ENCODE results near the gene HECTD4.

The HECTD4 gene

DNA sequence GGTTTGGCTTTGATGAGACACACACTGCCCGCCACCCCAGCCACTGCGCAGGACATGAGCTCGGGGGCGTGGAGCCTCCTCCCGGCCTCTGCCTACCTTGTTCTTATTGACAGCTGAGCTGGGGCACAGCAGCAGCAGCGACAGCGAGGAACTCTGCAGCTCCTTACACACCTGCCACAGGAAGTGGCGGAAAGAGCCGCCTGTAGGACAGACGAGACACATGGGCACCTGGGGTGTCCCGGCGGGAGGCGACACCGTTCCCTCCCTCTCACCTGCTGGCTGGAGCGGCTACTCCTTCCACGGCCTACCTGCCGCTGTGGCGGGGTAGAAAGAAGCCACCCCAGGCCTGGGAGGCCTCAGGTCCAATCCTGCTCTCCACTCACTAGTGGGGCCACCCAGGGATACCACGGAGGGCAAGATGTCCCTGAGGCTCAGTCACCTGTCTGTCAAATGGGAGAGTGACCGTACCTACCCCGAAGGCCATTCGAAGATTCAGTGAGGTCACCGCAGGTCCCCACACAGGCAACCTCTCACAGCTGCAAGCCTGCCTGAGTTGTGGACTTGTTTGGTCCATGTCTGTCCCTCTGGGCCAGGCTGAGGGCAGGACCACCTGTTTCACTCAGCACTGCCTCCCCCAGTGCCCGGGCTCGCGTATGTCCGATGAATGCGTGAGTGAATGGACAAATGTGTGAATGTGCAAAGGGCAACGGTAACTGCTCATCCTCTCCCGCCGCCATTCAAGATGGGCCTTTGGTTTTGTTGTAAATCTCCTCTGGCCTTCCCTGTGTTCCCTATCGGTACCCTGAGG, 214.3 kb downstream of the HECTD4 start:
- no peaks in the 10 kb centered on the region for H3K27me3 ChIP-seq (ENCODE audit: insufficient read depth, low read length, poor library complexity, severe bottlenecking)
- no peak overlapping the region for H3K4me2 ChIP-seq (ENCODE audit: low read depth, low read length, poor library complexity, severe bottlenecking)
- H3K79me2 ChIP-seq (ENCODE audit: insufficient read depth, low read length) = no peaks in the 10 kb centered on the region
- no peaks in the 10 kb centered on the region for H3K9me2 ChIP-seq (replicated peaks; ENCODE audit: low read depth, low read length)
- H3F3A ChIP-seq (ENCODE audit: low read depth) = no peaks in the 10 kb centered on the region
- H3K9me3 ChIP-seq (ENCODE audit: insufficient read depth, low read depth, low read length) = no peaks in the 10 kb centered on the region
- H3K36me3 ChIP-seq (ENCODE audit: insufficient read depth, low read length) = peaks cover 15% of the 10 kb centered on the region; the same call in 1 of the 2 replicates
- no peaks in the 10 kb centered on the region for H4K20me1 ChIP-seq (ENCODE audit: insufficient read depth, low read length, poor library complexity, severe bottlenecking)
- H3K4me3 ChIP-seq (ENCODE audit: low read length, poor library complexity, severe bottlenecking) = no peak overlapping the region
- TF ChIP-seq, protein P1, sequence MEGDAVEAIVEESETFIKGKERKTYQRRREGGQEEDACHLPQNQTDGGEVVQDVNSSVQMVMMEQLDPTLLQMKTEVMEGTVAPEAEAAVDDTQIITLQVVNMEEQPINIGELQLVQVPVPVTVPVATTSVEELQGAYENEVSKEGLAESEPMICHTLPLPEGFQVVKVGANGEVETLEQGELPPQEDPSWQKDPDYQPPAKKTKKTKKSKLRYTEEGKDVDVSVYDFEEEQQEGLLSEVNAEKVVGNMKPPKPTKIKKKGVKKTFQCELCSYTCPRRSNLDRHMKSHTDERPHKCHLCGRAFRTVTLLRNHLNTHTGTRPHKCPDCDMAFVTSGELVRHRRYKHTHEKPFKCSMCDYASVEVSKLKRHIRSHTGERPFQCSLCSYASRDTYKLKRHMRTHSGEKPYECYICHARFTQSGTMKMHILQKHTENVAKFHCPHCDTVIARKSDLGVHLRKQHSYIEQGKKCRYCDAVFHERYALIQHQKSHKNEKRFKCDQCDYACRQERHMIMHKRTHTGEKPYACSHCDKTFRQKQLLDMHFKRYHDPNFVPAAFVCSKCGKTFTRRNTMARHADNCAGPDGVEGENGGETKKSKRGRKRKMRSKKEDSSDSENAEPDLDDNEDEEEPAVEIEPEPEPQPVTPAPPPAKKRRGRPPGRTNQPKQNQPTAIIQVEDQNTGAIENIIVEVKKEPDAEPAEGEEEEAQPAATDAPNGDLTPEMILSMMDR (conservative IDR thresholded peaks at IDR 0.05; ENCODE audit: low read length) = no peak
- TF ChIP-seq EZH2phosphoT487 (IDR thresholded peaks at IDR 0.05; ENCODE audit: borderline replicate concordance) = no peak
- no peak overlapping the region for H3K9ac ChIP-seq (ENCODE audit: low read depth, low read length, poor library complexity, severe bottlenecking)
- no peak overlapping the region for H2AFZ ChIP-seq (ENCODE audit: low read length)
- H3K4me1 ChIP-seq (ENCODE audit: insufficient read depth, low read length, poor library complexity, severe bottlenecking) = no peaks in the 10 kb centered on the region

DNA sequence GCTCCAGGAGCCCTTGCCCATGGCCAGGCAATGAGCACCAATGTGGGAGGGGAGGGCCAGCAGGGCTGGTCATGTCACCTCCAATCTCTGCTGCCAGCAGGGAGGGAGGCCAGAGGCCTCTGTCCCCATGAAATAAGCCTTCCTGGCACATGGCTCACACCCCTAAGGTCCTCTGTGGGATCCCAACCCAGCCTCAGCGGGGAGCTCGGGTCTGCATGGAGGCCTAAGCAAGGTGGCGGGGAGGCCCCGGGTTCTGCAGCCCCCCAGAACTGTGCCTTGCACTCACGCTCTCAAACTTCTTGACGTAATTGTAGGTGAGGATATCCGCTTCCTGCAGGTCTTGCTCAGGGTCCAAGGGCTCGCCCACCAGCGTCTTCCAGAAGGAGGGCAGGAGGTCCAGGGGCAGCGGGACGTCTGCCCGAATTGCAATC, 215.2 kb downstream of the HECTD4 start:
- Histone ChIP-seq H3K9me3 (ENCODE audit: insufficient read depth, low read depth, low read length) (no peaks in the 10 kb centered on the region), H3F3A (ENCODE audit: low read depth) (no peaks in the 10 kb centered on the region), H2AFZ (ENCODE audit: low read length) (no peak overlapping the region), H3K9me2 (replicated peaks; ENCODE audit: low read depth, low read length) (no peaks in the 10 kb centered on the region), H4K20me1 (ENCODE audit: insufficient read depth, low read length, poor library complexity, severe bottlenecking) (no peaks in the 10 kb centered on the region), H3K36me3 (ENCODE audit: insufficient read depth, low read length) (peaks cover 23% of the 10 kb centered on the region; the same call in 1 of the 2 replicates), H3K79me2 (ENCODE audit: insufficient read depth, low read length) (no peaks in the 10 kb centered on the region), H3K27me3 (ENCODE audit: insufficient read depth, low read length, poor library complexity, severe bottlenecking) (no peaks in the 10 kb centered on the region), H3K9ac (ENCODE audit: low read depth, low read length, poor library complexity, severe bottlenecking) (no peak overlapping the region), H3K4me3 (ENCODE audit: low read length, poor library complexity, severe bottlenecking) (no peak overlapping the region), H3K4me1 (ENCODE audit: insufficient read depth, low read length, poor library complexity, severe bottlenecking) (no peaks in the 10 kb centered on the region), H3K4me2 (ENCODE audit: low read depth, low read length, poor library complexity, severe bottlenecking) (no peak overlapping the region)
- TF ChIP-seq, protein P1 (conservative IDR thresholded peaks at IDR 0.05; ENCODE audit: low read length) = no peak
- no peak for TF ChIP-seq EZH2phosphoT487 (IDR thresholded peaks at IDR 0.05; ENCODE audit: borderline replicate concordance)

DNA sequence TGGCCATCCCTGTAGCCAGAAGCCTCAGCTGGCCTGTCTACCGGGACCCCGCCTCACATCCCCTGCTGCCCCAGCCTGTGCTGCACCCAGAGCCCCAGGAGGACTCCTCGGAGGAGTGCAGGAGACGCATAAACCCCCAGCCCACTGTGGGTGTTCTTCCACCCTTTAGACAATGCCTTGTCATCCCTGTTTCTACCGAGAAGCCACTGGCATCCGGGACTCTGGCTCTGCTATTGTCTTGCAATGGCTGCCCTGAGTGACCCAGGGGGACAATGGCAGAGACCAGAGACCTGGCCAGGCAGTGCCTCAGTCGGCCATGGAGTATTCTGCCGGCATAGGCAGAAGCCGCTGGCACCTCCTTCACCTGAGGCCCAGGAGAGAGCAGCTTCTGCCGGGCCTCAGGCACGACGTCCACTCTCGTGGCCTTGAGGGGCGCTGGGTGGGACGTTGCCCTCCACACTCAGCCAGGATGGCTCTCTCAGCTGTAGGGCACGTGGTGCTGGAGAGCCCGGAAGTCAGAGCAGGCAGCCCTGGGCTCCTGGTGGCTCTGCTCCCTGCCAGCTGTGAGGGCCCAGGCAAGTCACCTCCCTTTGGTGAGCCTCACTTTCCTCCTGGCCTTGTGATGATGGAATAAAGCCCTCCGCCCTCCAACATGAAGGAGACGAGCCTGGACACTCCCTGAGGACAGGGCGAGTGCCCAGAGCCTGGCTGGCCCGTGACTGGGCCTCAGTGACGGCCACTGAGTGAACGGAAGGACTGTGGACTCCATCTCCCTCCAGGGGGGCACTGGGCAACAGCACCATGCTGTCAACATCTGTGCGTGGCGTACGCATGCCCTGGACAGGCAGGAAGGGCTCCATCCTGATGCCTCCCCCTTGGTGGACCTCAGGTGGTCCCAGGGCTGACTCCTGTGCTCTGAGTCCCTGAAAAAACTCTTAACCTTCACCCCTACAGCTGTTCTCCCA, 215.9 kb downstream of the HECTD4 start:
- TF ChIP-seq EZH2phosphoT487 (IDR thresholded peaks at IDR 0.05; ENCODE audit: borderline replicate concordance) = no peak
- TF ChIP-seq, protein P1 (conservative IDR thresholded peaks at IDR 0.05; ENCODE audit: low read length) = no peak
- Histone ChIP-seq H3K9me2 (replicated peaks; ENCODE audit: low read depth, low read length) (no peaks in the 10 kb centered on the region), H3K4me3 (ENCODE audit: low read length, poor library complexity, severe bottlenecking) (no peak overlapping the region), H3F3A (ENCODE audit: low read depth) (no peaks in the 10 kb centered on the region), H3K9ac (ENCODE audit: low read depth, low read length, poor library complexity, severe bottlenecking) (no peak overlapping the region), H3K4me1 (ENCODE audit: insufficient read depth, low read length, poor library complexity, severe bottlenecking) (no peaks in the 10 kb centered on the region), H3K27me3 (ENCODE audit: insufficient read depth, low read length, poor library complexity, severe bottlenecking) (no peaks in the 10 kb centered on the region), H3K36me3 (ENCODE audit: insufficient read depth, low read length) (peaks cover 26% of the 10 kb centered on the region; the same call in 1 of the 2 replicates), H3K4me2 (ENCODE audit: low read depth, low read length, poor library complexity, severe bottlenecking) (no peak overlapping the region), H4K20me1 (ENCODE audit: insufficient read depth, low read length, poor library complexity, severe bottlenecking) (no peaks in the 10 kb centered on the region), H2AFZ (ENCODE audit: low read length) (no peak overlapping the region), H3K79me2 (ENCODE audit: insufficient read depth, low read length) (no peaks in the 10 kb centered on the region), H3K9me3 (ENCODE audit: insufficient read depth, low read depth, low read length) (no peaks in the 10 kb centered on the region)

Data from Loucy (cell line).